Upper lobe of right lung (tissue), 1 donor: ENCODE data around the gene RANBP17. TPM values are rescaled to one million over a fixed set of nuclear protein-coding genes. Genes with fewer than 3 reads are reported as not detected.
"Not testable (repeated sequence)": the region's sequence is repeated elsewhere in the genome, so short reads cannot be mapped to it uniquely, and the experiment has no call there.

Source experiments
- ATAC-seq: fragments of 200-7000 bp; cut with Tn5 transposase; one replicate; pipeline ENCODE4 v1.9.1; 2020; ENCODE audit warnings: mild to moderate bottlenecking, moderate library complexity
- DNase-seq: peaks from one replicate; pipeline ENCODE4 v3.0.0-alpha.2; 2020
- H3K27ac ChIP-seq: fragments of 200-600 bp; one replicate; pipeline ENCODE4 v1.8.0; 2022
- H3K27me3 ChIP-seq: fragments of 200-600 bp; one replicate; pipeline ENCODE4 v1.8.0; 2022; ENCODE audit warnings: mild to moderate bottlenecking
- H3K36me3 ChIP-seq: fragments of 200-600 bp; one replicate; pipeline ENCODE4 v1.8.0; 2022
- H3K4me1 ChIP-seq: fragments of 200-600 bp; one replicate; pipeline ENCODE4 v1.8.0; 2022
- H3K4me3 ChIP-seq: fragments of 200-600 bp; one replicate; pipeline ENCODE4 v1.8.0; 2022; ENCODE audit warnings: mild to moderate bottlenecking
- H3K9me3 ChIP-seq: fragments of 200-600 bp; one replicate; pipeline ENCODE4 v1.8.0; 2022
- CTCF ChIP-seq: fragments of 200-600 bp; IDR thresholded peaks from one replicate; pipeline ENCODE4 v1.8.0; 2022; ENCODE audit warnings: antibody characterized with exemption
- intact Hi-C: fragments of 100-400 bp; cut with DNase I; formaldehyde crosslinking; loops from one replicate; pipeline ENCODE4 v1.11.0; 2022
- total RNA-seq: library from RNA; stranded (reverse); fragmentation: NEBNext Ultra II Directional; extraction: Animal tissue kit (Norgen Biotek cat#: 25700); gene quantifications from one replicate; pipeline ENCODE4 v1.2.1, GENCODE V29; 2021
- donor health status: DM: no; HTN: yes; CAD: no; lungs with severe emphysema.

Gene RANBP17
- total RNA-seq, 1 donor from 2014 or later, result 17.8 TPM

GRCh38 chr5:171295801-171296200 lies 434.0 kb downstream of the RANBP17 start:
- ATAC-seq, result no peak
- no peaks in the 10 kb centered on the region for H3K4me1 ChIP-seq

GRCh38 chr5:171297941-171298340 lies 436.1 kb downstream of the RANBP17 start:
- DNase-seq, ATAC-seq, H3K4me1 ChIP-seq, intact Hi-C loops, H3K36me3 ChIP-seq, H3K27ac ChIP-seq, H3K27me3 ChIP-seq, H3K9me3 ChIP-seq, H3K4me3 ChIP-seq: not testable (repeated sequence)

More at GRCh38 chr5:171295801-171296200, 434.0 kb downstream of the RANBP17 start:
- Histone ChIP-seq H3K27me3 (no peaks in the 10 kb centered on the region), H3K9me3 (no peaks in the 10 kb centered on the region), H3K27ac (no peak overlapping the region), H3K36me3 (no peaks in the 10 kb centered on the region), H3K4me3 (no peak overlapping the region)
- no peak for TF ChIP-seq CTCF
- no peak for DNase-seq
- intact Hi-C loops, result no loop called here

GRCh38 chr5:171299228-171299627 lies 437.4 kb downstream of the RANBP17 start:
- TF ChIP-seq CTCF, result no peak
- peaks cover 6% of the 10 kb centered on the region for H3K27me3 ChIP-seq
- ATAC-seq (no peak), DNase-seq (no peak)
- no peaks in the 10 kb centered on the region for H3K36me3 ChIP-seq
- no peak overlapping the region for H3K4me3 ChIP-seq
- no peaks in the 10 kb centered on the region for H3K4me1 ChIP-seq
- intact Hi-C loops, result no loop called here
- H3K9me3 ChIP-seq, result no peaks in the 10 kb centered on the region
- H3K27ac ChIP-seq, result no peak overlapping the region

- TF ChIP-seq CTCF, result no peak
- Histone ChIP-seq H3K9me3 (no peaks in the 10 kb centered on the region), H3K4me3 (no peak overlapping the region), H3K27ac (no peak overlapping the region), H3K36me3 (no peaks in the 10 kb centered on the region), H3K4me1 (no peaks in the 10 kb centered on the region), H3K27me3 (peaks cover 11% of the 10 kb centered on the region)
- intact Hi-C loops, result no loop called here
- no peak for DNase-seq
- no peak for ATAC-seq
Measured at GRCh38 chr5:171299851-171300250, 438.0 kb downstream of the RANBP17 start.

- ATAC-seq, result no peak
- no peak for DNase-seq
- no peak overlapping the region for H3K4me3 ChIP-seq
- no peak for TF ChIP-seq CTCF
- H3K27me3 ChIP-seq, result peaks cover 16% of the 10 kb centered on the region
- no peak overlapping the region for H3K27ac ChIP-seq
- intact Hi-C loops, result no loop called here
- no peaks in the 10 kb centered on the region for H3K4me1 ChIP-seq
- H3K9me3 ChIP-seq, result no peaks in the 10 kb centered on the region
- H3K36me3 ChIP-seq, result no peaks in the 10 kb centered on the region
Measured at GRCh38 chr5:171300358-171300757, 438.5 kb downstream of the RANBP17 start.

- no peaks in the 10 kb centered on the region for H3K9me3 ChIP-seq
- peaks cover 73% of the 10 kb centered on the region for H3K27me3 ChIP-seq
- no peak overlapping the region for H3K27ac ChIP-seq
- no peak overlapping the region for H3K4me3 ChIP-seq
- H3K36me3 ChIP-seq, result no peaks in the 10 kb centered on the region
- ATAC-seq (no peak), DNase-seq (no peak)
- intact Hi-C loops, result no loop called here
- peaks cover 5% of the 10 kb centered on the region for H3K4me1 ChIP-seq
- no peak for TF ChIP-seq CTCF
Measured at GRCh38 chr5:171306166-171306565, 444.3 kb downstream of the RANBP17 start.
